ENCODE measurements around the gene SPCS2. TPM values are rescaled to one million over a fixed set of nuclear protein-coding genes. Genes with fewer than 3 reads are reported as not detected.
A peak's percentile ranks its signal among the peaks of the same experiment; 100 is the strongest.

Gene SPCS2
- polyA plus RNA-seq (2013, experiment 1 of 2), result 106 TPM
- polyA plus RNA-seq (2013, experiment 2 of 2), result 105 TPM

DNA sequence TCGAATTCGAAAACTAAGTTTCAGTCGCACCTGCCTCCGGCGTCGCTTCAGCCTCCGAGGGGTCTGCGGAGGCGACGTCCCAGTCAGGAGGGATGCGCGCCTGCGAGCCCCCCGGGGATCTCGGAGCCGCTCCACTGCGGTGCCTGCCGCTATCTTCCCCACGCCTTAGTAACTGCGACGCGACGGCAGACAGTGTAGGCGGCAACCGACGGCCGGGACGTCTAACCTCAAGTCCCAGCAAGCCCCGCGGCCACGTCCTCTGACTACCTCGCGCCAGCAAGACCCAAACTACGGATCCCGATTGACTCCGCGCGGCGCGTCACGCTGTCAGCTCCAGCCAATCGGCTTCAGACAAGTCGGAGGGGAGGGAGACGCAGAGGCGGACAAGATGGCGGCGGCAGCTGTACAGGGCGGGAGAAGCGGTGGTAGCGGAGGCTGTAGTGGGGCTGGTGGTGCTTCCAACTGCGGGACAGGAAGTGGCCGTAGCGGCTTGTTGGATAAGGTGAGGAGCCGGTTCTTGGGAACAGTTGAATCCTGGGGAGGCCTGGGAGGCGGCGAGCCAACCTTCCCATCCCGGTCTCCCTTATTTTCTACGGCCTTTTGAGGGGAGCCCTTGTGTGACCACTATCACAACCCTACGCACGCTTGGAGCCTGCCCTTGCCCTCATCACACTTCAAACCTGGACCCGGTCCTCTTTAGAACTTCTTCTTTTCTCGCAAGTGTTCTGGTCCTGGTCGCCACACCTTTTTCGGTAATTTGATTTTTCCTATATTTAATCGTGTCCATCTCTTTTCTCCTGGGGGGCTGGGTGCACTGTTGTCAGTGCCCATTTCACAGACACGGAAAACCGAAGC, at the start of gene SPCS2, which contains the start of gene XRRA1:
Gene SPCS2 (plus strand): TSS at position 369 of the 855 bp plus-strand sequence. CDS start 20 bp downstream, at position 389.
Gene XRRA1 (minus strand): TSS at position 194 of the 855 bp plus-strand sequence. CDS start 8,213 bp downstream, outside the sequence.
- peak within 1 kb of the TSS; percentile 43 for H2AFZ ChIP-seq (ENCODE audit: low read depth, low read length)
- H3K36me3 ChIP-seq (ENCODE audit: control insufficient read depth in 1 of 2, insufficient read depth in 2 of 2, low read depth in 1 of 2, low read length in 2 of 2), result peaks cover 0 to 25% of the 10 kb centered on the region in 2 experiments
- peaks cover 3% of the 10 kb centered on the region for H3K79me1 ChIP-seq (replicated peaks; ENCODE audit: low read length, poor library complexity, severe bottlenecking)
- H3K14ac ChIP-seq (ENCODE audit: low read length in 2 of 2), result peak within 1 kb of the TSS in 1 of 2 experiments; percentile 79
- H2AK5ac ChIP-seq (ENCODE audit: low read length, severe bottlenecking), result peak within 1 kb of the TSS; percentile 74
- no peaks in the 10 kb centered on the region for H3K27me3 ChIP-seq (ENCODE audit: control insufficient read depth in 1 of 2, insufficient read depth in 1 of 2, low read length in 2 of 2)
- H4K8ac ChIP-seq (ENCODE audit: low read length), result peak within 1 kb of the TSS; percentile 95
- peak; percentile 98 for DNase-seq
- H2BK120ac ChIP-seq (ENCODE audit: low read depth, low read length), result peak within 1 kb of the TSS; percentile 15
- H3K4me2 ChIP-seq (ENCODE audit: low read length, poor library complexity, severe bottlenecking), result peak within 1 kb of the TSS; percentile 84
- H2BK5ac ChIP-seq (ENCODE audit: low read depth, low read length, poor library complexity, severe bottlenecking), result peak within 1 kb of the TSS; percentile 68
- H3K4me3 ChIP-seq (ENCODE audit: insufficient read depth in 1 of 2, low read depth in 1 of 2, low read length in 2 of 2), result peak within 1 kb of the TSS; percentile 78 to 99
- peak within 1 kb of the TSS; percentile 57 to 67 for H3K4ac ChIP-seq (ENCODE audit: low read depth in 1 of 2, low read length in 2 of 2)
- no peak within 1 kb of the TSS for H4K91ac ChIP-seq (ENCODE audit: low read length)
- H2BK12ac ChIP-seq (ENCODE audit: low read length in 2 of 2), result no peak within 1 kb of the TSS
- no peaks in the 10 kb centered on the region for H3K9me3 ChIP-seq (ENCODE audit: control insufficient read depth, low read length)
- H3K18ac ChIP-seq (ENCODE audit: low read depth in 1 of 2, low read length in 2 of 2), result peak within 1 kb of the TSS; percentile 84 to 92
- H3K4me1 ChIP-seq (ENCODE audit: control insufficient read depth, insufficient read depth, low read depth, low read length), result peaks cover 5% of the 10 kb centered on the region
- H3K27ac ChIP-seq (ENCODE audit: low read length, poor library complexity, severe bottlenecking), result peak within 1 kb of the TSS; percentile 61
- peak within 1 kb of the TSS; percentile 99 for H3K9ac ChIP-seq (ENCODE audit: low read length)
- WGBS, result under 1% methylated on average over 64 of the region's 67 CpGs
- no peak within 1 kb of the TSS for H3K23ac ChIP-seq (ENCODE audit: low read length in 2 of 2)
- no peak within 1 kb of the TSS for H2BK15ac ChIP-seq (ENCODE audit: low read depth, poor library complexity, severe bottlenecking)

DNA sequence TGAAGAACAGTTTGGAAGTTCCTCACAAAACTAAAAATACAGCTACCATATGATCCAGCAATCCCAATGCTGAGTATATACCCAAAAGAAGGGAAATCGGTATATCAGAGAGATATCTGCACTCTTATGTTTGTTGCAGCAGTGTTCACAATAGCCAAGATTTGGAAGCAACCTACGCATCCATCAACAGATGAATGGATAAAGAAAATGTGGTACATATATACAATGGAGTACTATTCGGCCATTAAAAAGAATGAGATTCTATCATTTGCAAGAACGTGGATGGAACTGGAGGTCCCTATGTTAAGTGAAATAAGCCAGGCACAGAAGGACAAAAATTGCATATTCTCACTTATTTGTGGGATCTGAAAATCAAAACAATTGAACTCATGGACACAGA, 46.7 kb upstream of the SPCS2 start:
- Histone ChIP-seq H3K4ac (ENCODE audit: low read depth in 1 of 2, low read length in 2 of 2) (no peak overlapping the region), H3K9me3 (ENCODE audit: control insufficient read depth, low read length) (peaks cover 39% of the 10 kb centered on the region), H2BK120ac (ENCODE audit: low read depth, low read length) (no peak overlapping the region), H4K91ac (ENCODE audit: low read length) (no peak overlapping the region), H3K27me3 (ENCODE audit: control insufficient read depth in 1 of 2, insufficient read depth in 1 of 2, low read length in 2 of 2) (no peaks in the 10 kb centered on the region), H4K8ac (ENCODE audit: low read length) (no peak overlapping the region), H3K18ac (ENCODE audit: low read depth in 1 of 2, low read length in 2 of 2) (no peak overlapping the region), H3K9ac (ENCODE audit: low read length) (no peak overlapping the region), H3K27ac (ENCODE audit: low read length, poor library complexity, severe bottlenecking) (no peak overlapping the region), H3K4me1 (ENCODE audit: control insufficient read depth, insufficient read depth, low read depth, low read length) (no peaks in the 10 kb centered on the region), H2BK15ac (ENCODE audit: low read depth, poor library complexity, severe bottlenecking) (no peak overlapping the region), H2BK12ac (ENCODE audit: low read length in 2 of 2) (no peak overlapping the region), H2AK5ac (ENCODE audit: low read length, severe bottlenecking) (no peak overlapping the region), H3K4me3 (ENCODE audit: insufficient read depth in 1 of 2, low read depth in 1 of 2, low read length in 2 of 2) (no peak overlapping the region), H3K14ac (ENCODE audit: low read length in 2 of 2) (no peak overlapping the region), H3K4me2 (ENCODE audit: low read length, poor library complexity, severe bottlenecking) (no peak overlapping the region), H3K23ac (ENCODE audit: low read length in 2 of 2) (no peak overlapping the region), H3K36me3 (ENCODE audit: control insufficient read depth in 1 of 2, insufficient read depth in 2 of 2, low read depth in 1 of 2, low read length in 2 of 2) (peaks cover 0 to 23% of the 10 kb centered on the region in 2 experiments), H3K79me1 (replicated peaks; ENCODE audit: low read length, poor library complexity, severe bottlenecking) (no peaks in the 10 kb centered on the region), H2AFZ (ENCODE audit: low read depth, low read length) (no peak overlapping the region), H2BK5ac (ENCODE audit: low read depth, low read length, poor library complexity, severe bottlenecking) (no peak overlapping the region)
- no peak for DNase-seq
- WGBS, result 100% methylated on average over 4 of the region's 4 CpGs

- Histone ChIP-seq H3K23ac (ENCODE audit: low read length in 2 of 2) (no peak overlapping the region), H2BK12ac (ENCODE audit: low read length in 2 of 2) (no peak overlapping the region), H3K27me3 (ENCODE audit: control insufficient read depth in 1 of 2, insufficient read depth in 1 of 2, low read length in 2 of 2) (no peaks in the 10 kb centered on the region), H2BK120ac (ENCODE audit: low read depth, low read length) (no peak overlapping the region), H3K4ac (ENCODE audit: low read depth in 1 of 2, low read length in 2 of 2) (no peak overlapping the region), H3K9ac (ENCODE audit: low read length) (no peak overlapping the region), H3K36me3 (ENCODE audit: control insufficient read depth in 1 of 2, insufficient read depth in 2 of 2, low read depth in 1 of 2, low read length in 2 of 2) (peaks cover 2 to 52% of the 10 kb centered on the region in 2 experiments), H3K14ac (ENCODE audit: low read length in 2 of 2) (no peak overlapping the region), H3K4me1 (ENCODE audit: control insufficient read depth, insufficient read depth, low read depth, low read length) (no peaks in the 10 kb centered on the region), H2AFZ (ENCODE audit: low read depth, low read length) (no peak overlapping the region), H3K4me3 (ENCODE audit: insufficient read depth in 1 of 2, low read depth in 1 of 2, low read length in 2 of 2) (no peak overlapping the region), H3K79me1 (replicated peaks; ENCODE audit: low read length, poor library complexity, severe bottlenecking) (no peaks in the 10 kb centered on the region), H2BK15ac (ENCODE audit: low read depth, poor library complexity, severe bottlenecking) (no peak overlapping the region), H4K8ac (ENCODE audit: low read length) (no peak overlapping the region), H2BK5ac (ENCODE audit: low read depth, low read length, poor library complexity, severe bottlenecking) (no peak overlapping the region), H2AK5ac (ENCODE audit: low read length, severe bottlenecking) (no peak overlapping the region), H3K18ac (ENCODE audit: low read depth in 1 of 2, low read length in 2 of 2) (no peak overlapping the region), H3K4me2 (ENCODE audit: low read length, poor library complexity, severe bottlenecking) (no peak overlapping the region), H3K9me3 (ENCODE audit: control insufficient read depth, low read length) (peaks cover 19% of the 10 kb centered on the region), H3K27ac (ENCODE audit: low read length, poor library complexity, severe bottlenecking) (no peak overlapping the region), H4K91ac (ENCODE audit: low read length) (no peak overlapping the region)
- WGBS, result 88% methylated on average over 3 of the region's 3 CpGs
- no peak for DNase-seq
Observed at GRCh38 chr11:74905326-74905725, 43.7 kb upstream of the SPCS2 start.

DNA sequence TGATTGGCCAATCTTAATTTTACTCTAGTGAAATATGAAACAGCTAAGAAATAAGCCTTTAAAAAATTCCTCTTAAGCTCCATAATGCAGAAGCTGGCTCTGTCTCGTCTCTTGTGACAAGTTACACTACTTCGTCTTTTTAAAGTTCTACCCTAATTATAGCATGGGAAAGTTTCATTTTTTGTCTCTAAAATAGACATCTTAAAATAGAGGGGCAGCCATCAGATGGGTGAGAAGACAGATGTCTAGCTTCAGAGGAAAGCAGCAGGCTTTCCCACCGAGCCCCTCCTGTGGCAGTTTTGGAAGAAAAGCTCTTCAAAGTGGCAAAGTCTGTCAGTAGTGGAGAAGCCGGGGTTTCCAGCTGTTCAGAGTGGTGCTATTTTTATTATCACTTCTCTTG, 39.7 kb upstream of the SPCS2 start:
- Histone ChIP-seq H3K4ac (ENCODE audit: low read depth in 1 of 2, low read length in 2 of 2) (no peak overlapping the region), H3K14ac (ENCODE audit: low read length in 2 of 2) (no peak overlapping the region), H3K9ac (ENCODE audit: low read length) (no peak overlapping the region), H4K8ac (ENCODE audit: low read length) (no peak overlapping the region), H3K23ac (ENCODE audit: low read length in 2 of 2) (no peak overlapping the region), H3K4me1 (ENCODE audit: control insufficient read depth, insufficient read depth, low read depth, low read length) (no peaks in the 10 kb centered on the region), H3K4me2 (ENCODE audit: low read length, poor library complexity, severe bottlenecking) (no peak overlapping the region), H2BK120ac (ENCODE audit: low read depth, low read length) (no peak overlapping the region), H3K27ac (ENCODE audit: low read length, poor library complexity, severe bottlenecking) (no peak overlapping the region), H2AFZ (ENCODE audit: low read depth, low read length) (no peak overlapping the region), H3K18ac (ENCODE audit: low read depth in 1 of 2, low read length in 2 of 2) (no peak overlapping the region), H2AK5ac (ENCODE audit: low read length, severe bottlenecking) (no peak overlapping the region), H3K36me3 (ENCODE audit: control insufficient read depth in 1 of 2, insufficient read depth in 2 of 2, low read depth in 1 of 2, low read length in 2 of 2) (peaks cover 2 to 60% of the 10 kb centered on the region in 2 experiments), H3K79me1 (replicated peaks; ENCODE audit: low read length, poor library complexity, severe bottlenecking) (no peaks in the 10 kb centered on the region), H4K91ac (ENCODE audit: low read length) (no peak overlapping the region), H2BK12ac (ENCODE audit: low read length in 2 of 2) (no peak overlapping the region), H2BK5ac (ENCODE audit: low read depth, low read length, poor library complexity, severe bottlenecking) (no peak overlapping the region), H2BK15ac (ENCODE audit: low read depth, poor library complexity, severe bottlenecking) (no peak overlapping the region), H3K27me3 (ENCODE audit: control insufficient read depth in 1 of 2, insufficient read depth in 1 of 2, low read length in 2 of 2) (no peaks in the 10 kb centered on the region), H3K4me3 (ENCODE audit: insufficient read depth in 1 of 2, low read depth in 1 of 2, low read length in 2 of 2) (no peak overlapping the region), H3K9me3 (ENCODE audit: control insufficient read depth, low read length) (no peaks in the 10 kb centered on the region)
- WGBS, result 92% methylated on average over 1 of the region's 4 CpGs
- DNase-seq, result no peak
